ENCODE measurements around the gene NEURL1.

NEURL1 gene

GRCh38 chr10:103535595-103535994 lies 42.1 kb downstream of the NEURL1 start:
- DNase-seq (ENCODE audit: low read depth) = no peak

GRCh38 chr10:103539751-103540150 lies 46.2 kb downstream of the NEURL1 start:
- no peak overlapping the region for H3K4me3 ChIP-seq (ENCODE audit: control insufficient read depth, low read depth, low read length)
- TF ChIP-seq, protein P1, sequence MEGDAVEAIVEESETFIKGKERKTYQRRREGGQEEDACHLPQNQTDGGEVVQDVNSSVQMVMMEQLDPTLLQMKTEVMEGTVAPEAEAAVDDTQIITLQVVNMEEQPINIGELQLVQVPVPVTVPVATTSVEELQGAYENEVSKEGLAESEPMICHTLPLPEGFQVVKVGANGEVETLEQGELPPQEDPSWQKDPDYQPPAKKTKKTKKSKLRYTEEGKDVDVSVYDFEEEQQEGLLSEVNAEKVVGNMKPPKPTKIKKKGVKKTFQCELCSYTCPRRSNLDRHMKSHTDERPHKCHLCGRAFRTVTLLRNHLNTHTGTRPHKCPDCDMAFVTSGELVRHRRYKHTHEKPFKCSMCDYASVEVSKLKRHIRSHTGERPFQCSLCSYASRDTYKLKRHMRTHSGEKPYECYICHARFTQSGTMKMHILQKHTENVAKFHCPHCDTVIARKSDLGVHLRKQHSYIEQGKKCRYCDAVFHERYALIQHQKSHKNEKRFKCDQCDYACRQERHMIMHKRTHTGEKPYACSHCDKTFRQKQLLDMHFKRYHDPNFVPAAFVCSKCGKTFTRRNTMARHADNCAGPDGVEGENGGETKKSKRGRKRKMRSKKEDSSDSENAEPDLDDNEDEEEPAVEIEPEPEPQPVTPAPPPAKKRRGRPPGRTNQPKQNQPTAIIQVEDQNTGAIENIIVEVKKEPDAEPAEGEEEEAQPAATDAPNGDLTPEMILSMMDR (IDR thresholded peaks at IDR 0.05; ENCODE audit: control insufficient read depth, insufficient read depth, low read depth, low read length, missing control alignments) = no peak
- DNase-seq (ENCODE audit: low read depth) = no peak

More at GRCh38 chr10:103535595-103535994, 42.1 kb downstream of the NEURL1 start:
- TF ChIP-seq, protein P1 (IDR thresholded peaks at IDR 0.05; ENCODE audit: control insufficient read depth, insufficient read depth, low read depth, low read length, missing control alignments) = no peak
- H3K4me3 ChIP-seq (ENCODE audit: control insufficient read depth, low read depth, low read length) = no peak overlapping the region

DNA sequence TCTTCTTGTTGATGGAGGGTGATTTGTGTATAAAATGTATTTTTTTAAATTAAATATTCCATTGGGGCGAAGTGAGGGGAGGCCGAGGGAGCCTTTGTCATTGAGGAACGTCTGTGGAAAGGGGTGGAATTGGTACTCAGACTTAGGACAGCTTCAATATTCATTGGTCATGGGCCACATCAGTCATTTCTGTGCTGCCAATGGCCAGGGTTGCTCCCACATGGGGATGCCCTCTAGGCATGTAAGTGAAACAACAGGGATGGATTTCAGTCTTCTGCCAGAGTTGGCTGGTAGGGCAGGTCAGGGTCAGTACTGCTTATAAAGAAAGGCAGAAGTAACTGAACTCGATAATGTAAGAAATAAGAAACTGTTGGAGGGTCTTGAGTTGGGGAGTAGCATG lies 47.2 kb downstream of the NEURL1 start:
- TF ChIP-seq, protein P1 (IDR thresholded peaks at IDR 0.05; ENCODE audit: control insufficient read depth, insufficient read depth, low read depth, low read length, missing control alignments) = no peak
- DNase-seq (ENCODE audit: low read depth) = no peak
- H3K4me3 ChIP-seq (ENCODE audit: control insufficient read depth, low read depth, low read length) = no peak overlapping the region

DNA sequence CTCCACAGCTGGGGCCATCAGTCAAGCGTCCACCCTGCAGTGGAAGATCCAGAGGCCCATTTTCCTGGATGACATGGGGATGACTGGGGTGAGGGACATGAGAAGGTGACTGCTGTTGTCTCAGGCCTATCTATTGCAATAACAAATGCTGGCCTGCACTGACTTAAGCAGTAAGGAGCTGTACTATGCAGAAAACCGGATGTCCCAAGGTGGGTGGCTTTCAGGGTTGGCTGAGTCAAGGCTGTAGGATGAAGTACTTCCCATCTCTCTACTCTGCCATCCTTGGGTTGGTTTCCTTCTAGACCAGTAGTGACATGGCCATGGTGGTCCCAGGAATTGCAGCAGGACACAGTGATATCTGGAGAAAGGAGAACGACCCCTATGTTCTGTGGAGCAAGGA lies 48.1 kb downstream of the NEURL1 start:
- no peak overlapping the region for H3K4me3 ChIP-seq (ENCODE audit: control insufficient read depth, low read depth, low read length)
- no peak for DNase-seq (ENCODE audit: low read depth)
- TF ChIP-seq, protein P1 (IDR thresholded peaks at IDR 0.05; ENCODE audit: control insufficient read depth, insufficient read depth, low read depth, low read length, missing control alignments) = no peak

DNA sequence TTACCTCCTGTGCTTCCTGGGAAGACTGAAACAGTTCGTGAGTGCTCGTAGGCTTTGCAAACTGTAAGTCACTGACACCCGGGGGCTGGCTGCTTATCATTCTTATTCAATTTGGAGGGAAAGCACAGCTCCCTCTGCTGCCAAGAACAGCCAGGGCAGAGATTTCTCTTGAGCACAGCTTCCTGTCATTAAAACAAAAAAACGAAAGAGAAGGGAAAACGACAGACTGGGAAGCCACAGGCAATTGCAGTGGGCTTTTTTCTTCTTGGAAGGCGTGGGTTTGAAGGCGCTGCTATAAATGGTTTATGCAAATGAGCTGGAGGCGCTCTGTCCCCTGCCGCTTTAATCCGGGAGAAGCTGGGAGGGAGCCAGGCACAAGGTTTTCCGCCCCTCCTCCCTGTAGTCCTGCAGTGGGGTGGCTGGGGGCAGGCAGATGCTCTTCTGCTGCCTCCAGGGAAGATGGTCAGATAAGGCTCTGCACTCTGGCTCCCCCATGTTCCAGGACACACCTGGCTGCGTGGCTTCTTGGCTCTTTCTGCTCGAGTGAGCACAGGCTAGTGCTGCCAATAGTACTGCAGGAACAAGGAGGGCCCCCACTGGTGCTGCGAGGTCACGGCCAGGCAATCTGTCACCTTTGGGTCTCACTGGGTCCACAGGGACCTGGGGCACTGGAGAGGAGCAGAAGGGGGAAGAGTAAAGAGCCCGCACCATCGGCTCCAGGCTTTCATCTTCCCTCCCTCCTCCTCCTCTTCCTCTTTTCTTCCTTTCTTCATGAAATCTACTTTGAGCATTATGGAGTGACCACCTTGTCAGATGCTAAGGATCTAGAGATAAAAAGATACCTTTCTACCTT lies 49.5 kb downstream of the NEURL1 start:
- TF ChIP-seq, protein P1 (IDR thresholded peaks at IDR 0.05; ENCODE audit: control insufficient read depth, insufficient read depth, low read depth, low read length, missing control alignments) = peak; percentile 69
- no peak for DNase-seq (ENCODE audit: low read depth)
- H3K4me3 ChIP-seq (ENCODE audit: control insufficient read depth, low read depth, low read length) = peak overlapping the region; percentile 21

DNA sequence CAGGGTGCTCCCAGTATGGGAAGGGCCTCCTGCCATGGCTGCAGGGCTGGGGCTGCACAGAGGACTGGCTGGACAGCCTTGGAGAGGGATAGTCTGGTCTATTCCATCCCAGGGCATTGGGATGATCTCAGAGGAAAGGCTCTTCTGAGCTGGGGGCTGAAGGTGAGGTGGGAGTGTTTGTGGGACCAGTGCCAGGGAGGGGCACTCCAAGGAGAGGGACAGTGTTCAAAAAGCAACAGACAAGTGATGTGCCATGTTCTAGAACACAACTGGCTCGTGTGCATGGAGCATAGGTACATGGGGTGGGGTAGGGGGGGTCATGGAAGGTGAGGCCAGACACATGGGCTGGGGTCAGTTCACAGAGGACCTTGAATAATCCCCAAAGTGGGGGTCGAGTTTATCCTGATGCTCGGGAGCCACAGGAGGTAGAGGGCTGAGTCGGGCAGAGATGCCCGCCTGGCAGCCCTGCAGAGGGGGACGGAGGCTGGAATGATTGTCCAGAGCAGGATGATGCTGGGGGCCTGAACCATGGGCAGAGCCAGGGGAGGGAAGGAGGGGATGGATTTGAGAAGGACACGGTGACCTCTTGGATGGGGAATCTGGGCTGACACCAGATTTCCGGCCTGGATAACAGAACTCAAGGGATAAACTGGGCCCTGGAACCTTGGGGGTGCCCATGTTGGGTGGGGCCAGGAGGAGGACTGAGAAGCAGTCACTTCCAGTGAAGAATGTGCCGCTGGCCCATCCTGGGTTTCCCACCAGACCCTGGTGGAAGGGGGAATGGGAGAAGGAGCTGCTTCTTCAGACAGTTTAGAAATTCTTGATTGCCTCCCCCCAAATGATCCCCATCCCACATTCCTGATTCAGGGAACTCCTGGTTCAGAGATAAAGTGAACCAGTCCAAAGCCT lies 50.4 kb downstream of the NEURL1 start:
- no peak for DNase-seq (ENCODE audit: low read depth)
- no peak overlapping the region for H3K4me3 ChIP-seq (ENCODE audit: control insufficient read depth, low read depth, low read length)
- TF ChIP-seq, protein P1 (IDR thresholded peaks at IDR 0.05; ENCODE audit: control insufficient read depth, insufficient read depth, low read depth, low read length, missing control alignments) = no peak
